Measurements from ENCODE around the gene RIC8A. TPM values are rescaled to one million over a fixed set of nuclear protein-coding genes. Genes with fewer than 3 reads are reported as not detected.

RIC8A gene
- total and polyA plus RNA-seq, 2 of the 13 experiments (the other 11 are each of a cell fraction or from before 2014, with no cell fraction given): 62.1 to 63.8 TPM

- TF ChIP-seq RFXANK (CRISPR knock-in tag; IDR thresholded peaks at IDR 0.05) (no peak), ZNF660 (CRISPR knock-in tag; IDR thresholded peaks at IDR 0.05; ENCODE audit: borderline replicate concordance, low read depth) (no peak), TOPORS (CRISPR knock-in tag; IDR thresholded peaks at IDR 0.05) (peak; percentile 33; the same call in 1 of the 2 replicates), ZNF207 (IDR thresholded peaks at IDR 0.05; ENCODE audit: borderline replicate concordance) (no peak), SMC3 (IDR thresholded peaks at IDR 0.05; ENCODE audit: low read length) (no peak), ZBTB42 (CRISPR knock-in tag; IDR thresholded peaks at IDR 0.05) (no peak; the same call in 1 of the 2 replicates), ZNF44 (CRISPR knock-in tag; IDR thresholded peaks at IDR 0.05) (no peak), SNAPC2 (CRISPR knock-in tag; IDR thresholded peaks at IDR 0.05) (peak; percentile 86; the same call in 1 of the 2 replicates), BRCA1 (CRISPR knock-in tag; IDR thresholded peaks at IDR 0.05) (no peak; the same call in 1 of the 2 replicates), ZBTB1 (CRISPR knock-in tag; IDR thresholded peaks at IDR 0.05; ENCODE audit: borderline replicate concordance) (no peak), HMGA1 (CRISPR knock-in tag; conservative IDR thresholded peaks at IDR 0.05) (no peak), ZFP36L2 (CRISPR knock-in tag; IDR thresholded peaks at IDR 0.05) (no peak), ZNF552 (CRISPR knock-in tag; IDR thresholded peaks at IDR 0.05; ENCODE audit: borderline replicate concordance) (no peak; the same call in 1 of the 2 replicates), SMAD9 (CRISPR knock-in tag; IDR thresholded peaks at IDR 0.05) (0 out of 2 replicates have a peak, but pooled peaks have one; percentile 4), KDM1A (CRISPR knock-in tag; IDR thresholded peaks at IDR 0.05) (no peak), ZNF598 (CRISPR knock-in tag; IDR thresholded peaks at IDR 0.05; ENCODE audit: borderline replicate concordance) (peak; percentile 38; the same call in 1 of the 2 replicates), ZHX2 (IDR thresholded peaks at IDR 0.05; ENCODE audit: low read depth) (peak; percentile 74; the same call in 1 of the 2 replicates), ZHX2 (CRISPR knock-in tag; IDR thresholded peaks at IDR 0.05; ENCODE audit: borderline replicate concordance) (peak; percentile 94; the same call in 1 of the 2 replicates)
- TF ChIP-seq, protein P1, sequence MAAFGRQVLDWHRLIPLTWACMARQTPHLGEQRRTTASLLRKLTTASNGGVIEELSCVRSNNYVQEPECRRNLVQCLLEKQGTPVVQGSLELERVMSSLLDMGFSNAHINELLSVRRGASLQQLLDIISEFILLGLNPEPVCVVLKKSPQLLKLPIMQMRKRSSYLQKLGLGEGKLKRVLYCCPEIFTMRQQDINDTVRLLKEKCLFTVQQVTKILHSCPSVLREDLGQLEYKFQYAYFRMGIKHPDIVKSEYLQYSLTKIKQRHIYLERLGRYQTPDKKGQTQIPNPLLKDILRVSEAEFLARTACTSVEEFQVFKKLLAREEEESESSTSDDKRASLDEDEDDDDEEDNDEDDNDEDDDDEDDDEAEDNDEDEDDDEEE (CRISPR knock-in tag; IDR thresholded peaks at IDR 0.05): no peak
- TF ChIP-seq, protein P2, sequence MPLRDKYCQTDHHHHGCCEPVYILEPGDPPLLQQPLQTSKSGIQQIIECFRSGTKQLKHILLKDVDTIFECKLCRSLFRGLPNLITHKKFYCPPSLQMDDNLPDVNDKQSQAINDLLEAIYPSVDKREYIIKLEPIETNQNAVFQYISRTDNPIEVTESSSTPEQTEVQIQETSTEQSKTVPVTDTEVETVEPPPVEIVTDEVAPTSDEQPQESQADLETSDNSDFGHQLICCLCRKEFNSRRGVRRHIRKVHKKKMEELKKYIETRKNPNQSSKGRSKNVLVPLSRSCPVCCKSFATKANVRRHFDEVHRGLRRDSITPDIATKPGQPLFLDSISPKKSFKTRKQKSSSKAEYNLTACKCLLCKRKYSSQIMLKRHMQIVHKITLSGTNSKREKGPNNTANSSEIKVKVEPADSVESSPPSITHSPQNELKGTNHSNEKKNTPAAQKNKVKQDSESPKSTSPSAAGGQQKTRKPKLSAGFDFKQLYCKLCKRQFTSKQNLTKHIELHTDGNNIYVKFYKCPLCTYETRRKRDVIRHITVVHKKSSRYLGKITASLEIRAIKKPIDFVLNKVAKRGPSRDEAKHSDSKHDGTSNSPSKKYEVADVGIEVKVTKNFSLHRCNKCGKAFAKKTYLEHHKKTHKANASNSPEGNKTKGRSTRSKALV (CRISPR knock-in tag; IDR thresholded peaks at IDR 0.05): no peak
These were observed at the start of gene RIC8A, which contains the start of gene BET1L (continued) for GRCh38 chr11:207208-207862.
